ENCODE measurements around the gene UFC1.

DNA sequence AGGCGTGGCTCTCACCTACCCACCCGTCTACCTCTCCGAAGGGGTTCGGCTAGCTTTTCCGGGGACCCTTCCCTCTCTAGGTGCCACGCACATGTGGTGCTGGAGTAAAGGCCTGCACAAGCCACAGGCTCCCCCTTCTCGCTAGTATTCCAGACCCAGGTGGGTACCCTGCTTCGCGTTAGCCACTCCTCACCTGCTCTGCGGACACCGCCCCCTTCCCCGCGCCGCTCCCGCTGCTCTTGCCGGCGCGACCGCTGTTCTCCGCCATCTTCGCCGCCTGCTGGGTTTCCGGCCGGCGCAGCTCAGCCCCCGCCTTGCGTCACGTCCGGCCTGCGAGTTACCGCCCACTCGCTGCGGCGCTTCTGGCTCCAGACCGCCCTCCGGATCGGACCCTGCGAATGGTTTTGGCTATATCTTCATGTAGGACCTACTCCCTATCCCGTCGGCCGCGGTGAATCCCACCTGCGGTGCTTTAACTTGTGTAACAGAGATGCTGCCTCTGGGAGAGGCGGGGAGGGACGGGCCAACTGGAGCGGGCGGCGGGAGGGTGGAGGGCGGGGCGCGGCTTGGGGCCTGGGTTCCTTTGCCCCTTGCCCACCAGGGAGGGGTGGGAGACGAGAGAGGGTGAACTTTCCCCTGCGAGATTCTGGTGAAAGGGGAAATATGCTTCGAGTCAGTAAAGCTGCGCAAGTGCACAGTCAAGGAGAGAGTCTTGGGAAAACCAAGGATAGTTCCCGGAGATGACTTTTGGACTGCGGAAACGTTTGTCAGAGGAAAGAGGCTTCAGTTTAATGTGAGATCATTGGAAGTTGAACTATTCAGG is 35.8 kb upstream of the UFC1 start, which contains the start of the genes NIT1 and PFDN2:
- TF ChIP-seq, protein P1, sequence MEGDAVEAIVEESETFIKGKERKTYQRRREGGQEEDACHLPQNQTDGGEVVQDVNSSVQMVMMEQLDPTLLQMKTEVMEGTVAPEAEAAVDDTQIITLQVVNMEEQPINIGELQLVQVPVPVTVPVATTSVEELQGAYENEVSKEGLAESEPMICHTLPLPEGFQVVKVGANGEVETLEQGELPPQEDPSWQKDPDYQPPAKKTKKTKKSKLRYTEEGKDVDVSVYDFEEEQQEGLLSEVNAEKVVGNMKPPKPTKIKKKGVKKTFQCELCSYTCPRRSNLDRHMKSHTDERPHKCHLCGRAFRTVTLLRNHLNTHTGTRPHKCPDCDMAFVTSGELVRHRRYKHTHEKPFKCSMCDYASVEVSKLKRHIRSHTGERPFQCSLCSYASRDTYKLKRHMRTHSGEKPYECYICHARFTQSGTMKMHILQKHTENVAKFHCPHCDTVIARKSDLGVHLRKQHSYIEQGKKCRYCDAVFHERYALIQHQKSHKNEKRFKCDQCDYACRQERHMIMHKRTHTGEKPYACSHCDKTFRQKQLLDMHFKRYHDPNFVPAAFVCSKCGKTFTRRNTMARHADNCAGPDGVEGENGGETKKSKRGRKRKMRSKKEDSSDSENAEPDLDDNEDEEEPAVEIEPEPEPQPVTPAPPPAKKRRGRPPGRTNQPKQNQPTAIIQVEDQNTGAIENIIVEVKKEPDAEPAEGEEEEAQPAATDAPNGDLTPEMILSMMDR (IDR thresholded peaks at IDR 0.05) = no peak
- TF ChIP-seq POLR2A (IDR thresholded peaks at IDR 0.05) = peak in 1 of 2 donors; percentile 67
